HT1080 (cell line): ENCODE measurements around the gene SSR3. TPM values are rescaled to one million over a fixed set of nuclear protein-coding genes. Genes with fewer than 3 reads are reported as not detected.

ENCODE experiments used
- DNase-seq: peaks from one replicate; pipeline ENCODE4 v3.0.0-alpha.2; 2015; ENCODE audit warnings: low read depth
- total RNA-seq: library from RNA; depleted of rRNA; stranded (reverse); fragments of >200 nt; shearing (Covaris generic); gene quantifications from 2 replicates; pipeline ENCODE4 v1.2.3, GENCODE V29; 2014; rRNA removed

SSR3 gene
- total RNA-seq, 1 experiment from 2014 or later = 655 TPM

- no peak for DNase-seq
These were observed 62.1 kb downstream of the SSR3 start for GRCh38 chr3:156492801-156493261.

DNA sequence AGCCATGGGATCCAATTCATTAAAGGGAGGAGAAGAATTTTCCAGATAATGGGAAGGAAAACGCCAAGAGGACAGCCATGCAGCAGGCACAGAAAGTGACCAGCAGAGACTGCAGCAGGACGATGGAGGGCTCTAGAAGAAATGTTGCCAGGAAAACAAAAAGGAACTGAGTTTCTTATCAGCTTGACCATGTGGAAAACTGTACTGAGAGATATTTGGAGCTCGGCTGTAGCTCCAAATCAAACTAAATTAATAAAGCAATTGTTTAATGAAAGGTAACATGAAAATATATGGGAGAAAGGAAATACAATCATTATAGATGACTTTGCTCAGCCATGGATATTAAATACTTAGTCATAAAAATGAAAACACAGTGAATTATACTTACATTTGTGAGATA, 63.7 kb downstream of the SSR3 start:
- no peak for DNase-seq

Other genes with a start within 250 kb of the SSR3 start
- 57.9 and 59.0 TPM in 2 replicates for gene TIPARP, start 119.5 kb upstream of the SSR3 start, total RNA-seq